ENCODE data around the gene GRM5.

DNA sequence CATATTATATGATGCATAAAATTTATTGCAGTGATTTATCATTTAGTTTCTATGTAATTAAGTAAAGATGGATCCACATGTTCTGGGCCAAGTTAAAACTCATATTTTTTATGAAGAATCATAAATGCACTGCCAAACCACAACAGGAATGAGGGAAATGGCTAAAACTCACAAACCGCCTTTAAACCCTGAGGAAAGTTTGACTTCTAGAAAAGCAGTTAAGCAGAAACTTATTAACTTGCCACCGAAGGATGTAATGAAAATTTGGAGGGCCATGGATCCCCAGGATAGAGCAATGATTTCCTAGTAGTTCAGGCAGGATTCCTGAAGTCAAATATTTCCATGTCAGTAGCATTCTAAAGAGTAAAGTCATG lies 510.0 kb downstream of the GRM5 start:
- TF ChIP-seq EZH2 (IDR thresholded peaks at IDR 0.05; ENCODE audit: borderline replicate concordance), result no peak
- TF ChIP-seq, protein P1, sequence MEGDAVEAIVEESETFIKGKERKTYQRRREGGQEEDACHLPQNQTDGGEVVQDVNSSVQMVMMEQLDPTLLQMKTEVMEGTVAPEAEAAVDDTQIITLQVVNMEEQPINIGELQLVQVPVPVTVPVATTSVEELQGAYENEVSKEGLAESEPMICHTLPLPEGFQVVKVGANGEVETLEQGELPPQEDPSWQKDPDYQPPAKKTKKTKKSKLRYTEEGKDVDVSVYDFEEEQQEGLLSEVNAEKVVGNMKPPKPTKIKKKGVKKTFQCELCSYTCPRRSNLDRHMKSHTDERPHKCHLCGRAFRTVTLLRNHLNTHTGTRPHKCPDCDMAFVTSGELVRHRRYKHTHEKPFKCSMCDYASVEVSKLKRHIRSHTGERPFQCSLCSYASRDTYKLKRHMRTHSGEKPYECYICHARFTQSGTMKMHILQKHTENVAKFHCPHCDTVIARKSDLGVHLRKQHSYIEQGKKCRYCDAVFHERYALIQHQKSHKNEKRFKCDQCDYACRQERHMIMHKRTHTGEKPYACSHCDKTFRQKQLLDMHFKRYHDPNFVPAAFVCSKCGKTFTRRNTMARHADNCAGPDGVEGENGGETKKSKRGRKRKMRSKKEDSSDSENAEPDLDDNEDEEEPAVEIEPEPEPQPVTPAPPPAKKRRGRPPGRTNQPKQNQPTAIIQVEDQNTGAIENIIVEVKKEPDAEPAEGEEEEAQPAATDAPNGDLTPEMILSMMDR (IDR thresholded peaks at IDR 0.05; ENCODE audit: poor library complexity), result no peak

Data from hepatocyte (in vitro differentiated cells).